DOHH2 (cell line): ENCODE measurements around the gene CARMIL1.

Experiments used
- CTCF ChIP-seq: fragments of 200-600 bp; sonication (generic); IDR thresholded peaks from one replicate; pipeline ENCODE4 v1.5.1; 2014; ENCODE audit warnings: antibody characterized with exemption, mild to moderate bottlenecking, low read depth, low read length; ENCODE audit not compliant: poor library complexity, severe bottlenecking
- EZH2phosphoT487 ChIP-seq: fragments of 200-600 bp; sonication (generic); IDR thresholded peaks from 2 replicates; pipeline ENCODE4 v1.6.1; 2017; ENCODE audit warnings: borderline replicate concordance, mild to moderate bottlenecking, antibody characterized with exemption, low read length, moderate library complexity, mixed read lengths

- no peak for TF ChIP-seq CTCF
- no peak for TF ChIP-seq EZH2phosphoT487
These were observed 311.8 kb downstream of the CARMIL1 start for GRCh38 chr6:25590986-25591385.
